Hepatocyte (in vitro differentiated cells): Measurements from ENCODE around the gene MCM3. TPM values are rescaled to one million over a fixed set of nuclear protein-coding genes. Genes with fewer than 3 reads are reported as not detected.

Experiments
- DNase-seq: peaks from one replicate; pipeline ENCODE4 v3.0.0-alpha.2; 2016; ENCODE audit warnings: low spot score
- H2AFZ ChIP-seq: fragments of 200-600 bp; sonication (generic); 2 replicates; pipeline ENCODE4 v1.6.0; 2016; ENCODE audit warnings: antibody characterized with exemption, mild to moderate bottlenecking
- H3K27ac ChIP-seq: fragments of 200-600 bp; sonication (generic); 2 replicates; pipeline ENCODE4 v1.5.1; 2016; ENCODE audit warnings: mild to moderate bottlenecking
- H3K27me3 ChIP-seq: fragments of 200-600 bp; sonication (generic); 2 replicates; pipeline ENCODE4 v1.6.1; 2016
- H3K36me3 ChIP-seq: fragments of 200-600 bp; sonication (generic); replicated peaks from 2 replicates; pipeline ENCODE4 v1.5.1; 2016; ENCODE audit warnings: low read depth; ENCODE audit not compliant: insufficient read depth
- H3K4me1 ChIP-seq: fragments of 200-600 bp; sonication (generic); 2 replicates; pipeline ENCODE4 v1.5.1; 2016; ENCODE audit warnings: mild to moderate bottlenecking, moderate library complexity; ENCODE audit not compliant: insufficient read depth
- H3K4me2 ChIP-seq: fragments of 200-600 bp; sonication (generic); 2 replicates; pipeline ENCODE4 v1.6.0; 2016
- H3K4me3 ChIP-seq: fragments of 200-600 bp; sonication (generic); 2 replicates; pipeline ENCODE4 v1.5.1; 2016; ENCODE audit warnings: mild to moderate bottlenecking
- H3K79me2 ChIP-seq: fragments of 200-600 bp; sonication (generic); 2 replicates; pipeline ENCODE4 v1.6.0; 2017; ENCODE audit warnings: mild to moderate bottlenecking
- H3K9me2 ChIP-seq: fragments of 200-600 bp; sonication (generic); replicated peaks from 2 replicates; pipeline ENCODE4 v1.6.0; 2017; ENCODE audit warnings: mild to moderate bottlenecking; ENCODE audit not compliant: insufficient read depth
- H3K9me3 ChIP-seq: fragments of 200-600 bp; sonication (generic); 2 replicates; pipeline ENCODE4 v1.5.1; 2016; ENCODE audit warnings: low read depth, mild to moderate bottlenecking
- H4K20me1 ChIP-seq: fragments of 200-600 bp; sonication (generic); 2 replicates; pipeline ENCODE4 v1.6.0; 2016; ENCODE audit warnings: mild to moderate bottlenecking; ENCODE audit not compliant: insufficient read depth, poor library complexity, severe bottlenecking
- EZH2 ChIP-seq: fragments of 200-600 bp; sonication (generic); IDR thresholded peaks from 2 replicates; pipeline ENCODE4 v1.6.1; 2016; ENCODE audit warnings: antibody characterized with exemption, mild to moderate bottlenecking, borderline replicate concordance
- EZH2phosphoT487 ChIP-seq: fragments of 200-600 bp; sonication (generic); IDR thresholded peaks from one replicate; pipeline ENCODE4 v1.6.1; 2018; ENCODE audit warnings: antibody characterized with exemption, mild to moderate bottlenecking, low read depth, moderate library complexity; ENCODE audit not compliant: unreplicated experiment, severe bottlenecking
- WGBS: methylation state at CpG from one replicate; pipeline ENCODE4 v1.1.6; 2016; ENCODE audit warnings: low lambda C conversion rate; ENCODE audit errors: missing lambda C conversion rate; 5-methylcytosine and 5-hydroxymethylcytosine counted together
- polyA plus RNA-seq: library from polyadenylated mRNA; unstranded; fragments of >200 nt; fragmentation: Nextera tagmentation; extraction: Ambion mirVana; gene quantifications from 2 replicates; pipeline ENCODE4 v1.2.1, GENCODE V29; 2016
- total RNA-seq: library from RNA; depleted of rRNA; stranded (reverse); fragments of >200 nt; gene quantifications from 2 replicates; pipeline ENCODE4 v1.2.3, GENCODE V29; 2014
- TF ChIP-seq, protein P1 (sequence below): fragments of 200-600 bp; sonication (generic); IDR thresholded peaks from 2 replicates; pipeline ENCODE4 v1.5.1; 2016; ENCODE audit warnings: antibody characterized with exemption, mild to moderate bottlenecking; ENCODE audit not compliant: poor library complexity

The MCM3 gene
- total and polyA plus RNA-seq, 2 experiments from 2014 or later, result 33.8 to 40.7 TPM

GRCh38 chr6:52276130-52276529 is 8.4 kb downstream of the MCM3 start:
- Histone ChIP-seq H3K27ac (no peak overlapping the region), H3K4me1 (no peaks in the 10 kb centered on the region), H4K20me1 (no peaks in the 10 kb centered on the region), H3K9me3 (no peaks in the 10 kb centered on the region), H2AFZ (no peak overlapping the region), H3K79me2 (peaks cover 12% of the 10 kb centered on the region), H3K27me3 (no peaks in the 10 kb centered on the region), H3K9me2 (no peaks in the 10 kb centered on the region), H3K4me2 (no peak overlapping the region), H3K4me3 (no peak overlapping the region), H3K36me3 (peaks cover 8% of the 10 kb centered on the region)
- 96% methylated on average over 10 of the region's 10 CpGs for WGBS
- no peak for DNase-seq
- TF ChIP-seq EZH2phosphoT487, result no peak
- TF ChIP-seq, protein P1, sequence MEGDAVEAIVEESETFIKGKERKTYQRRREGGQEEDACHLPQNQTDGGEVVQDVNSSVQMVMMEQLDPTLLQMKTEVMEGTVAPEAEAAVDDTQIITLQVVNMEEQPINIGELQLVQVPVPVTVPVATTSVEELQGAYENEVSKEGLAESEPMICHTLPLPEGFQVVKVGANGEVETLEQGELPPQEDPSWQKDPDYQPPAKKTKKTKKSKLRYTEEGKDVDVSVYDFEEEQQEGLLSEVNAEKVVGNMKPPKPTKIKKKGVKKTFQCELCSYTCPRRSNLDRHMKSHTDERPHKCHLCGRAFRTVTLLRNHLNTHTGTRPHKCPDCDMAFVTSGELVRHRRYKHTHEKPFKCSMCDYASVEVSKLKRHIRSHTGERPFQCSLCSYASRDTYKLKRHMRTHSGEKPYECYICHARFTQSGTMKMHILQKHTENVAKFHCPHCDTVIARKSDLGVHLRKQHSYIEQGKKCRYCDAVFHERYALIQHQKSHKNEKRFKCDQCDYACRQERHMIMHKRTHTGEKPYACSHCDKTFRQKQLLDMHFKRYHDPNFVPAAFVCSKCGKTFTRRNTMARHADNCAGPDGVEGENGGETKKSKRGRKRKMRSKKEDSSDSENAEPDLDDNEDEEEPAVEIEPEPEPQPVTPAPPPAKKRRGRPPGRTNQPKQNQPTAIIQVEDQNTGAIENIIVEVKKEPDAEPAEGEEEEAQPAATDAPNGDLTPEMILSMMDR, result no peak
- no peak for TF ChIP-seq EZH2

DNA sequence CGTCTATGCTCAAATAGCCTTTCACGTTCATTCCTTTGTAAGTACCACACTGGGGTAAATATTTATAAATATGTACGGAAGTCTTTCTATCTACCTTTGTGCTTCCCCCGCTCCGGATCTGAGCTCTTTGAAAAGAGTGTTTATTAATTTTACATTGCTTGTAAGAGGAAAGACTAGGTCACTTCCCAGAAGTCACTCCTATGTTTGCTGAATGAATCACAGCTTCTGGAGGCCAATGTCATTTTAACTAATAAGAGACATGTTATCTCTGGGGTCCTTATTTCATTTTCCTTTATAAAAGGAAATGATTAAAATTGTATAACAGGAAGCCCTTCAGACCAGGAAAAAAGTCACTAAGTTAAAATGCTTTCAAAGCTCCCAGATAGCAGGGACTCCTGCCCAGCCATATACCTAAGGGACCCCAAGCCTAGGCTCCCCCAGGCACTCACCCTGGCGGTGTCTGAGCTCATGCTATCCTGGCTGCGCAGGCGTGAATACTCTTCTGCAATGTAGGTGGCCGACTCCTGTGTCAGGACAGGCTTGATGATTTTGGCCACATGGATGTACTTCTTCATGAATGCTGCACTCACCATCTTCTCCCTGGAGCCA is 12.6 kb downstream of the MCM3 start:
- Histone ChIP-seq H3K9me3 (no peaks in the 10 kb centered on the region), H3K4me2 (no peak overlapping the region), H4K20me1 (no peaks in the 10 kb centered on the region), H3K79me2 (no peaks in the 10 kb centered on the region), H3K4me3 (no peak overlapping the region), H3K27me3 (no peaks in the 10 kb centered on the region), H3K36me3 (peaks cover 8% of the 10 kb centered on the region), H2AFZ (no peak overlapping the region), H3K4me1 (no peaks in the 10 kb centered on the region), H3K27ac (peak overlapping the region; percentile 73), H3K9me2 (no peaks in the 10 kb centered on the region)
- no peak for TF ChIP-seq EZH2phosphoT487
- TF ChIP-seq, protein P1, result no peak
- no peak for TF ChIP-seq EZH2
- 89% methylated on average over 9 of the region's 9 CpGs for WGBS
- peak; percentile 14 for DNase-seq

- no peaks in the 10 kb centered on the region for H4K20me1 ChIP-seq
- DNase-seq, result peak; percentile 75
- H3K9me3 ChIP-seq, result no peaks in the 10 kb centered on the region
- no peak overlapping the region for H3K4me2 ChIP-seq
- TF ChIP-seq, protein P1, result peak; percentile 97
- no peak for TF ChIP-seq EZH2
- H2AFZ ChIP-seq, result no peak overlapping the region
- H3K27ac ChIP-seq, result no peak overlapping the region
- no peaks in the 10 kb centered on the region for H3K36me3 ChIP-seq
- no peaks in the 10 kb centered on the region for H3K79me2 ChIP-seq
- no peaks in the 10 kb centered on the region for H3K27me3 ChIP-seq
- WGBS, result 56% methylated on average over 11 of the region's 11 CpGs
- H3K4me1 ChIP-seq, result no peaks in the 10 kb centered on the region
- H3K9me2 ChIP-seq, result no peaks in the 10 kb centered on the region
- no peak overlapping the region for H3K4me3 ChIP-seq
Measured at GRCh38 chr6:52263709-52264540, 20.6 kb downstream of the MCM3 start.
